Liver (tissue), 9 donors: ENCODE measurements around the gene LRRFIP1. TPM values are rescaled to one million over a fixed set of nuclear protein-coding genes. Genes with fewer than 3 reads are reported as not detected.

ENCODE experiments used
- DNase-seq: peaks from one replicate; pipeline ENCODE4 v3.0.0-alpha.2; 2017; ENCODE audit warnings: low spot score
- H3K27ac ChIP-seq, 2 donors: one replicate each; pipeline ENCODE4 v1.7.0; 2013; ENCODE audit warnings: inconsistent platforms in 2 of 2, low read length in 2 of 2, control low read depth in 1 of 2, low read depth in 1 of 2, mild to moderate bottlenecking in 1 of 2
- H3K27me3 ChIP-seq, 4 donors: one replicate each; pipeline versions ENCODE4 v1.6.1 to v1.7.0; 2013; ENCODE audit warnings: low read length in 3 of 4, inconsistent platforms in 1 of 4, mild to moderate bottlenecking in 1 of 4, moderate library complexity in 1 of 4; ENCODE audit not compliant: control insufficient read depth in 4 of 4, insufficient read depth in 4 of 4
- H3K36me3 ChIP-seq, 4 donors: one replicate each; pipeline versions ENCODE4 v1.6.1 to v1.7.0; 2013; ENCODE audit warnings: low read length in 3 of 4, mild to moderate bottlenecking in 3 of 4, low read depth in 1 of 4, moderate library complexity in 1 of 4; ENCODE audit not compliant: control insufficient read depth in 4 of 4, insufficient read depth in 3 of 4
- H3K4me1 ChIP-seq, 4 donors: one replicate each; pipeline versions ENCODE4 v1.6.1 to v1.7.0; 2013; ENCODE audit warnings: low read length in 3 of 4, mild to moderate bottlenecking in 3 of 4, moderate library complexity in 1 of 4; ENCODE audit not compliant: control insufficient read depth in 4 of 4, insufficient read depth in 4 of 4
- H3K4me3 ChIP-seq, 3 donors: one replicate each; pipeline versions ENCODE4 v1.6.1 to v1.7.0; 2013; ENCODE audit warnings: low read length in 3 of 3, control low read depth in 1 of 3, low read depth in 1 of 3, mild to moderate bottlenecking in 1 of 3
- H3K9ac ChIP-seq, 2 donors: one replicate each; pipeline ENCODE4 v1.7.0; 2013; ENCODE audit warnings: low read length in 2 of 2, mild to moderate bottlenecking in 2 of 2, moderate library complexity in 2 of 2, control low read depth in 1 of 2, low read depth in 1 of 2
- H3K9me3 ChIP-seq, 4 donors: one replicate each; pipeline versions ENCODE4 v1.6.1 to v1.7.0; 2013; ENCODE audit warnings: low read length in 3 of 4; ENCODE audit not compliant: control insufficient read depth in 4 of 4
- ATF3 ChIP-seq: IDR thresholded peaks from 2 replicates; pipeline ENCODE4 v1.6.1; 2016; ENCODE audit warnings: antibody characterized with exemption
- EGR1 ChIP-seq, 2 donors: IDR thresholded peaks; 2 replicates each; pipeline ENCODE4 v1.6.1; 2016 to 2018; ENCODE audit warnings: antibody characterized with exemption in 2 of 2, low read depth in 2 of 2
- FOXA2 ChIP-seq: IDR thresholded peaks from 2 replicates; pipeline ENCODE4 v1.6.1; 2016; ENCODE audit warnings: antibody characterized with exemption
- GABPA ChIP-seq, 2 donors: IDR thresholded peaks in 1 of 2; conservative IDR thresholded peaks in 1 of 2; 2 replicates each; pipeline ENCODE4 v1.6.1; 2016; ENCODE audit warnings: antibody characterized with exemption in 2 of 2, mild to moderate bottlenecking in 1 of 2, moderate library complexity in 1 of 2
- HNF4A ChIP-seq, 2 donors: conservative IDR thresholded peaks; 2 replicates each; pipeline ENCODE4 v1.6.1; 2016; ENCODE audit warnings: antibody characterized with exemption in 2 of 2, mild to moderate bottlenecking in 2 of 2
- JUND ChIP-seq, 2 donors: IDR thresholded peaks; 2 replicates each; pipeline ENCODE4 v1.6.1; 2016; ENCODE audit warnings: antibody characterized with exemption in 2 of 2
- MAX ChIP-seq: IDR thresholded peaks from 2 replicates; pipeline ENCODE4 v1.6.1; 2016; ENCODE audit warnings: antibody characterized with exemption
- RAD21 ChIP-seq, 2 donors: IDR thresholded peaks; 2 replicates each; pipeline ENCODE4 v1.6.1; 2016; ENCODE audit warnings: antibody characterized with exemption in 2 of 2, mild to moderate bottlenecking in 2 of 2
- RXRA ChIP-seq, 2 donors: IDR thresholded peaks; 2 replicates each; pipeline ENCODE4 v1.6.1; 2017 to 2018; ENCODE audit warnings: antibody characterized with exemption in 2 of 2, mild to moderate bottlenecking in 1 of 2
- SP1 ChIP-seq: IDR thresholded peaks from 2 replicates; pipeline ENCODE4 v1.6.1; 2018; ENCODE audit warnings: antibody characterized with exemption, mild to moderate bottlenecking
- YY1 ChIP-seq: IDR thresholded peaks from 2 replicates; pipeline ENCODE4 v1.6.1; 2016; ENCODE audit warnings: antibody characterized with exemption, mild to moderate bottlenecking
- ZBTB33 ChIP-seq: IDR thresholded peaks from 2 replicates; pipeline ENCODE4 v1.6.1; 2016; ENCODE audit warnings: antibody characterized with exemption
- WGBS: extraction: QIAGEN DNeasy Blood & Tissue Kit; methylation state at CpG from one replicate; pipeline ENCODE4 v1.1.7; 2013; 5-methylcytosine and 5-hydroxymethylcytosine counted together
- polyA plus RNA-seq, 2 donors: library from polyadenylated mRNA; stranded (reverse) in 1 of 2; unstranded in 1 of 2; fragments of 200-250 nt in 1 of 2; fragments of >200 nt in 1 of 2; fragmentation: Nextera tagmentation in 1 of 2; extraction: Ambion mirVana in 1 of 2; gene quantifications; one replicate each; pipeline versions ENCODE4 v1.2.1 to v1.2.3, GENCODE V29; 2013 to 2015
- total RNA-seq, 2 donors: library from RNA; depleted of rRNA; stranded (reverse); fragments of >200 nt; gene quantifications; one replicate each; pipeline ENCODE4 v1.2.3, GENCODE V29; 2014
- TF ChIP-seq, protein P1 (sequence below): fragments of 150-350 bp; IDR thresholded peaks from 2 replicates; pipeline ENCODE4 v1.5.1; 2017; ENCODE audit warnings: improper control_type of control experiment, low read depth, low read length; ENCODE audit not compliant: missing input control
- donor health status: healthy.
- donor health status: healthy.
- donor health status: healthy.
- donor health status: healthy.
- donor health status: healthy.

The LRRFIP1 gene
- total and polyA plus RNA-seq, 4 donors: 13.3 to 56.1 (median 39.1) TPM

DNA sequence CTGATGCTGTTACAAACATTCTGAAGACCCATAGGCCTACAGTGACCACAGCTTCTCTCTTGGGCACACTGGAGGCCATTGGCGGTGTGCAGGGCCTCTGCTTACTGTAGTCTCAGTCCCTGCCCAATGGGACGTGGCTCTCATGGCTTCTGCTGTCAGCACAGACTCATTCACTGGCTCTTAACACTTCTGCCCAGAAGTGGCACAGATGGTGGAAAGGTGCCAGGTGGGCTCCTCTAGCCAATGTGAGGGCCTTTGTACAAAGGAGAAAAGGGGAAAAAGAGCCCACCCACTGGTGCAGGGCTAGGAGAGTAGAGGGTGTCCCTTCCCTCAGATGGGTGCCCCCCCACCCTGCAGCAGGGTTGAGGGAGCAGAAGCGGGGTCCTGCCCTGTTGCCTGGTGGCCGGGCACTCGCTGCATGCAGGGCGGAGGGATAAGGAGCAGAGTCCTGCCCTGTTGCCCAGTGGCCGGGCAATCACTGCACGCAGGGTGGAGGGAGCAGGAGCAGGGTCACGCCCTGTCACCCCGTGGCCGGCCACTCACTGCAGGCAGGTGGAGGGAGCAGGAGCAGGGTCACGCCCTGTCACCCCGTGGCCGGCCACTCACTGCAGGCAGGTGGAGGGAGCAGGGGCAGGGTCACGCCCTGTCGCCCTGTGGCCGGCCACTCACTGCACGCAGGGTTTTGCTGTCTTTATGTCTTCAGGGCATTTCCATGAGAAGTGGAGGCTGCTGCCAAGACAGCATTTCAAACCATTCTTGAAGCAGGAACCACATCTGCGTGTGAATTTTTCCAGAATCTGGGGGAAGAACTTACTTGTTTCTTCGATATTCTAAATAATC, 20.0 kb downstream of the LRRFIP1 start:
- 88% methylated on average over 20 of the region's 20 CpGs for WGBS
- no peak overlapping the region for H3K27ac ChIP-seq

DNA sequence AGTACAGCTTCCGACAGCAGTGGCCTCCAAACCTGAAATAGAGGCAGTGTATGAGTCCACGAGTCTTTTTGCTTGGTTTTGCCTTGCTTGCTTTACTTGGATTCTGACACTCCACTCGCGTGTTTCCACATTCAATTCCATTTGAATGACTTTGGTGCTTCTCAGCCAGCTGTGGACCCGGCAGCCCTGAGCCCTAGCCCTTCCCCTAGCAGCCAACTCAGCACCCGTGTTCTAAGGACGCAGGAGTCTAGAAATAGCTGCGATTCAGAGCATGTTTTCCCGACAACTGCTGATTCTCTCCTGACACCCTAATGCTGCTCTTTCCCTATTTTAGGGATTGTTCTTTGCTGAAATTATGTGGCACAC, 20.6 kb downstream of the LRRFIP1 start:
- Histone ChIP-seq H3K4me3 (no peak overlapping the region), H3K9ac (no peak overlapping the region), H3K9me3 (no peaks in the 10 kb centered on the region), H3K27me3 (no peaks in the 10 kb centered on the region), H3K36me3 (peaks cover 0 to 6% (median 0%) of the 10 kb centered on the region in 4 donors), H3K27ac (no peak overlapping the region), H3K4me1 (peaks cover 0 to 3% (median 0%) of the 10 kb centered on the region in 4 donors)
- TF ChIP-seq GABPA (IDR thresholded peaks at IDR 0.05 in 1 of 2, conservative IDR thresholded peaks at IDR 0.05 in 1 of 2): no peak
- TF ChIP-seq, protein P1, sequence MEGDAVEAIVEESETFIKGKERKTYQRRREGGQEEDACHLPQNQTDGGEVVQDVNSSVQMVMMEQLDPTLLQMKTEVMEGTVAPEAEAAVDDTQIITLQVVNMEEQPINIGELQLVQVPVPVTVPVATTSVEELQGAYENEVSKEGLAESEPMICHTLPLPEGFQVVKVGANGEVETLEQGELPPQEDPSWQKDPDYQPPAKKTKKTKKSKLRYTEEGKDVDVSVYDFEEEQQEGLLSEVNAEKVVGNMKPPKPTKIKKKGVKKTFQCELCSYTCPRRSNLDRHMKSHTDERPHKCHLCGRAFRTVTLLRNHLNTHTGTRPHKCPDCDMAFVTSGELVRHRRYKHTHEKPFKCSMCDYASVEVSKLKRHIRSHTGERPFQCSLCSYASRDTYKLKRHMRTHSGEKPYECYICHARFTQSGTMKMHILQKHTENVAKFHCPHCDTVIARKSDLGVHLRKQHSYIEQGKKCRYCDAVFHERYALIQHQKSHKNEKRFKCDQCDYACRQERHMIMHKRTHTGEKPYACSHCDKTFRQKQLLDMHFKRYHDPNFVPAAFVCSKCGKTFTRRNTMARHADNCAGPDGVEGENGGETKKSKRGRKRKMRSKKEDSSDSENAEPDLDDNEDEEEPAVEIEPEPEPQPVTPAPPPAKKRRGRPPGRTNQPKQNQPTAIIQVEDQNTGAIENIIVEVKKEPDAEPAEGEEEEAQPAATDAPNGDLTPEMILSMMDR: no peak
- TF ChIP-seq HNF4A (conservative IDR thresholded peaks at IDR 0.05): no peak
- TF ChIP-seq EGR1 (IDR thresholded peaks at IDR 0.05; ENCODE audit: low read depth in 2 of 2): no peak
- TF ChIP-seq MAX: no peak
- TF ChIP-seq YY1: no peak
- TF ChIP-seq ATF3: no peak
- no peak for TF ChIP-seq ZBTB33
- no peak for TF ChIP-seq JUND (IDR thresholded peaks at IDR 0.05)
- TF ChIP-seq RAD21 (IDR thresholded peaks at IDR 0.05): no peak
- no peak for TF ChIP-seq FOXA2
- DNase-seq: no peak
- 93% methylated on average over 9 of the region's 9 CpGs for WGBS

More for the DNA sequence above, 20.0 kb downstream of the LRRFIP1 start:
- H3K4me1 ChIP-seq: peaks cover 0 to 3% (median 0%) of the 10 kb centered on the region in 4 donors
- H3K36me3 ChIP-seq: peaks cover 0 to 6% (median 0%) of the 10 kb centered on the region in 4 donors
- no peak overlapping the region for H3K4me3 ChIP-seq
- no peaks in the 10 kb centered on the region for H3K9me3 ChIP-seq
- no peak for TF ChIP-seq EGR1 (IDR thresholded peaks at IDR 0.05; ENCODE audit: low read depth in 2 of 2)
- peak in 1 of 2 donors; percentile 60 for TF ChIP-seq HNF4A (conservative IDR thresholded peaks at IDR 0.05)
- TF ChIP-seq RXRA (IDR thresholded peaks at IDR 0.05): peak in 1 of 2 donors; percentile 67
- TF ChIP-seq SP1: peak; percentile 35
- peak; percentile 28 for DNase-seq
- H3K9ac ChIP-seq: no peak overlapping the region
- no peaks in the 10 kb centered on the region for H3K27me3 ChIP-seq
